HepG2 (cell line): ENCODE data around the gene CCDC9B. TPM values are rescaled to one million over a fixed set of nuclear protein-coding genes. Genes with fewer than 3 reads are reported as not detected.

Source experiments
- CEBPB ChIP-seq: IDR thresholded peaks from 2 replicates; pipeline ENCODE4 v1.6.1; 2011; ENCODE audit warnings: low read depth, low read length, improper control_type of control experiment, borderline replicate concordance
- DZIP1 ChIP-seq: sonication (generic); formaldehyde crosslinking; IDR thresholded peaks from 2 replicates; pipeline ENCODE4 v1.5.0; 2020; ENCODE audit warnings: mild to moderate bottlenecking, missing genetic modification reagents
- GLI4 ChIP-seq: sonication (generic); formaldehyde crosslinking; IDR thresholded peaks from 2 replicates; pipeline ENCODE4 v1.5.1; 2020; ENCODE audit warnings: missing genetic modification reagents, mild to moderate bottlenecking, moderate library complexity, borderline replicate concordance
- KDM5B ChIP-seq: sonication (generic); formaldehyde crosslinking; IDR thresholded peaks from 2 replicates; pipeline ENCODE4 v1.4.0; 2020; ENCODE audit warnings: missing genetic modification reagents, mild to moderate bottlenecking, borderline replicate concordance
- KLF6 ChIP-seq: IDR thresholded peaks from 2 replicates; pipeline ENCODE4 v1.8.0; 2016; ENCODE audit warnings: missing biosample characterization, missing genetic modification reagents
- MXD4 ChIP-seq: IDR thresholded peaks from 2 replicates; pipeline ENCODE4 v1.6.1; 2016; ENCODE audit warnings: mild to moderate bottlenecking, missing biosample characterization, missing genetic modification reagents
- POLR2A ChIP-seq, 2 experiments: IDR thresholded peaks; 2 replicates each; pipeline ENCODE4 v1.6.1; 2011; ENCODE audit warnings: low read depth in 2 of 2, low read length in 2 of 2, mild to moderate bottlenecking in 1 of 2, moderate library complexity in 1 of 2; ENCODE audit not compliant: insufficient read depth in 1 of 2
- RBFOX2 ChIP-seq: fragments of 200-400 bp; formaldehyde crosslinking; IDR thresholded peaks from 2 replicates; pipeline ENCODE4 v1.6.1; 2017; ENCODE audit warnings: low read depth, mild to moderate bottlenecking, low read length
- TFAP4 ChIP-seq: sonication (generic); IDR thresholded peaks from 2 replicates; pipeline ENCODE4 v1.6.1; 2016; ENCODE audit warnings: low read depth, borderline replicate concordance
- ZBED4 ChIP-seq: sonication (generic); formaldehyde crosslinking; IDR thresholded peaks from 2 replicates; pipeline ENCODE4 v1.4.0; 2020; ENCODE audit warnings: missing genetic modification reagents, borderline replicate concordance
- ZFYVE20 ChIP-seq: sonication (generic); formaldehyde crosslinking; IDR thresholded peaks from 2 replicates; pipeline ENCODE4 v1.8.0; 2023; ENCODE audit warnings: low read depth, mild to moderate bottlenecking, moderate library complexity, missing genetic modification reagents, borderline replicate concordance
- ZNF292 ChIP-seq: sonication (generic); formaldehyde crosslinking; IDR thresholded peaks from 2 replicates; pipeline ENCODE4 v1.8.1; 2022; ENCODE audit warnings: mild to moderate bottlenecking, low read depth, missing genetic modification reagents, borderline replicate concordance
- ZSCAN12 ChIP-seq: sonication (generic); formaldehyde crosslinking; IDR thresholded peaks from 2 replicates; pipeline ENCODE4 v1.9.0; 2021; ENCODE audit warnings: mild to moderate bottlenecking, missing genetic modification reagents
- polyA plus RNA-seq, 8 experiments: library from polyadenylated mRNA; depleted of rRNA in 3 of 8; stranded (reverse) in 7 of 8; unstranded in 1 of 8; fragments of >200 nt; fragmentation: Illumina TruSeq in 4 of 8; extraction: Trizol in 4 of 8; gene quantifications; 2 replicates each; pipeline versions ENCODE4 v1.2.1 to v1.2.3, GENCODE V29; 2011 to 2016; ENCODE audit warnings: low read depth in 4 of 8, missing spikeins in 1 of 8, mixed read lengths in 1 of 8; ENCODE audit not compliant: insufficient read depth in 1 of 8
- total RNA-seq, 5 experiments: library from RNA; depleted of rRNA; stranded (reverse); fragments of >200 nt; fragmentation: Illumina TruSeq; extraction: Trizol; gene quantifications; 2 replicates each; pipeline ENCODE4 v1.2.3, GENCODE V29; 2016; ENCODE audit warnings: low read depth in 1 of 5
- TF ChIP-seq, protein P1 (sequence below): IDR thresholded peaks from 2 replicates; pipeline ENCODE4 v1.6.1; 2016; ENCODE audit warnings: mild to moderate bottlenecking
- TF ChIP-seq, protein P2 (sequence below): IDR thresholded peaks from 2 replicates; pipeline ENCODE4 v1.6.1; 2018; ENCODE audit warnings: missing genetic modification reagents
- TF ChIP-seq, protein P3 (sequence below): sonication (generic); formaldehyde crosslinking; IDR thresholded peaks from 2 replicates; pipeline ENCODE4 v1.4.0; 2020; ENCODE audit warnings: missing genetic modification reagents

CCDC9B gene
- total and polyA plus RNA-seq, 2 of the 13 experiments (the other 11 are each of a cell fraction or from before 2014, with no cell fraction given) = 0.98 to 1.6 TPM

DNA sequence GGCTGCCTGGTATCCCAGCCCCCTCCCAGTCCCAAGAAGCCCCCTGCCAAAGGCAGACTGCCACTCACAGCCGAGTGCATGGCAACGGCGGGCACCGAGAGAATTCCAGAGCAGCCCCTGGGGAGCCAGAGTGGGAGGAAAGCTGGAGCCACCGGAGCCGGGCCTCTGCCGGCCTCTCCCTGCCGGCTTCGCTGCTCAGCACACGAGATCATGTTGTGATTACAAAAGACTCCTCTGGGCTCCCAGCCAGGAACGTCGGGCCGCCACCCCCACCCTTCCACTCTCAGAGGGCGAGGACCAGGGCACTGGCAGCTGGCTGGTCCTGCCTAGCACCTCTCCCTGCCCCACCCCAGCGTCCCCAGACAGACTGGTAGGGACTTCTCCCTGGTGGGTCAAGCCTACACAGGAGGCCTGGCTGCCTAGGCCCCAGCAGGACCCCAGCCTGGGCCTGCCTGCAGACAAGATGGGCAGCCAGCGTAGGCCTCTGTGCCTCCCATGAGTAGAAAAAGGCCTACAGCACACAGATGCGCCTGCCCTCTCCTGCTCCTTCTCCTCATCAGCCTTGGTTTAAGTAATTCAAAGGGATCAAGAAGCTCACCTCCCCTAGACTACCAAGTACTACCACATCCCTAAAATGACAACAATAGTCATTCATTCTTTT lies at the start of gene CCDC9B (continued):
- TF ChIP-seq ZBED4 (CRISPR knock-in tag) = 0 out of 2 replicates have a peak, but pooled peaks have one; percentile 37
- TF ChIP-seq POLR2A (IDR thresholded peaks at IDR 0.05; ENCODE audit: insufficient read depth in 1 of 2, low read depth in 2 of 2, low read length in 2 of 2) = peak in 1 of 2 experiments; percentile 58; a peak in 2 of 4 replicates
- TF ChIP-seq GLI4 (CRISPR knock-in tag) = no peak
- TF ChIP-seq, protein P1, sequence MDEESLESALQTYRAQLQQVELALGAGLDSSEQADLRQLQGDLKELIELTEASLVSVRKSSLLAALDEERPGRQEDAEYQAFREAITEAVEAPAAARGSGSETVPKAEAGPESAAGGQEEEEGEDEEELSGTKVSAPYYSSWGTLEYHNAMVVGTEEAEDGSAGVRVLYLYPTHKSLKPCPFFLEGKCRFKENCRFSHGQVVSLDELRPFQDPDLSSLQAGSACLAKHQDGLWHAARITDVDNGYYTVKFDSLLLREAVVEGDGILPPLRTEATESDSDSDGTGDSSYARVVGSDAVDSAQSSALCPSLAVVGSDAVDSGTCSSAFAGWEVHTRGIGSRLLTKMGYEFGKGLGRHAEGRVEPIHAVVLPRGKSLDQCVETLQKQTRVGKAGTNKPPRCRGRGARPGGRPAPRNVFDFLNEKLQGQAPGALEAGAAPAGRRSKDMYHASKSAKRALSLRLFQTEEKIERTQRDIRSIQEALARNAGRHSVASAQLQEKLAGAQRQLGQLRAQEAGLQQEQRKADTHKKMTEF = peak; percentile 62; the same call in 1 of the 2 replicates
- TF ChIP-seq RBFOX2 = peak; percentile 59
- no peak for TF ChIP-seq ZSCAN12
- TF ChIP-seq, protein P2, sequence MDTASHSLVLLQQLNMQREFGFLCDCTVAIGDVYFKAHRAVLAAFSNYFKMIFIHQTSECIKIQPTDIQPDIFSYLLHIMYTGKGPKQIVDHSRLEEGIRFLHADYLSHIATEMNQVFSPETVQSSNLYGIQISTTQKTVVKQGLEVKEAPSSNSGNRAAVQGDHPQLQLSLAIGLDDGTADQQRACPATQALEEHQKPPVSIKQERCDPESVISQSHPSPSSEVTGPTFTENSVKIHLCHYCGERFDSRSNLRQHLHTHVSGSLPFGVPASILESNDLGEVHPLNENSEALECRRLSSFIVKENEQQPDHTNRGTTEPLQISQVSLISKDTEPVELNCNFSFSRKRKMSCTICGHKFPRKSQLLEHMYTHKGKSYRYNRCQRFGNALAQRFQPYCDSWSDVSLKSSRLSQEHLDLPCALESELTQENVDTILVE (CRISPR knock-in tag) = 0 out of 2 replicates have a peak, but pooled peaks have one; percentile 35
- TF ChIP-seq, protein P3, sequence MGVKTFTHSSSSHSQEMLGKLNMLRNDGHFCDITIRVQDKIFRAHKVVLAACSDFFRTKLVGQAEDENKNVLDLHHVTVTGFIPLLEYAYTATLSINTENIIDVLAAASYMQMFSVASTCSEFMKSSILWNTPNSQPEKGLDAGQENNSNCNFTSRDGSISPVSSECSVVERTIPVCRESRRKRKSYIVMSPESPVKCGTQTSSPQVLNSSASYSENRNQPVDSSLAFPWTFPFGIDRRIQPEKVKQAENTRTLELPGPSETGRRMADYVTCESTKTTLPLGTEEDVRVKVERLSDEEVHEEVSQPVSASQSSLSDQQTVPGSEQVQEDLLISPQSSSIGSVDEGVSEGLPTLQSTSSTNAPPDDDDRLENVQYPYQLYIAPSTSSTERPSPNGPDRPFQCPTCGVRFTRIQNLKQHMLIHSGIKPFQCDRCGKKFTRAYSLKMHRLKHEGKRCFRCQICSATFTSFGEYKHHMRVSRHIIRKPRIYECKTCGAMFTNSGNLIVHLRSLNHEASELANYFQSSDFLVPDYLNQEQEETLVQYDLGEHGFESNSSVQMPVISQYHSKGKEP = no peak
- TF ChIP-seq KDM5B = no peak
- TF ChIP-seq CEBPB = peak; percentile 61; the same call in 1 of the 2 replicates
- TF ChIP-seq DZIP1 (CRISPR knock-in tag) = 0 out of 2 replicates have a peak, but pooled peaks have one; percentile 49
- TF ChIP-seq ZNF292 = 0 out of 2 replicates have a peak, but pooled peaks have one; percentile 22
- TF ChIP-seq KLF6 (CRISPR knock-in tag) = 0 out of 2 replicates have a peak, but pooled peaks have one; percentile 56
- peak; percentile 30; the same call in 1 of the 2 replicates for TF ChIP-seq TFAP4
- TF ChIP-seq MXD4 (CRISPR knock-in tag) = 0 out of 2 replicates have a peak, but pooled peaks have one; percentile 43
- no peak for TF ChIP-seq ZFYVE20
